ENCODE data around the gene CLK2.
A peak's percentile ranks its signal among the peaks of the same experiment; 100 is the strongest.
"Not testable (repeated sequence)": the region's sequence is repeated elsewhere in the genome, so short reads cannot be mapped to it uniquely, and the experiment has no call there.

CLK2 gene

GRCh38 chr1:155296661-155297060 is 23.4 kb upstream of the CLK2 start:
- no peak for DNase-seq (ENCODE audit: low spot score)

- DNase-seq (ENCODE audit: low spot score) = no peak
Observed at GRCh38 chr1:155295942-155296267, 22.6 kb upstream of the CLK2 start.

- DNase-seq (ENCODE audit: low spot score) = no peak
Observed at GRCh38 chr1:155295183-155295941, 22.1 kb upstream of the CLK2 start.

GRCh38 chr1:155294520-155295182 is 21.3 kb upstream of the CLK2 start:
- no peak for DNase-seq (ENCODE audit: low spot score)

- no peak for DNase-seq (ENCODE audit: low spot score)
Observed at GRCh38 chr1:155293086-155293749, 19.9 kb upstream of the CLK2 start.

- DNase-seq (ENCODE audit: low spot score) = not testable (repeated sequence)
Observed at GRCh38 chr1:155291006-155291405, 17.7 kb upstream of the CLK2 start.

GRCh38 chr1:155287987-155288543 is 14.8 kb upstream of the CLK2 start:
- DNase-seq (ENCODE audit: low spot score) = no peak

GRCh38 chr1:155286544-155286943 is 13.2 kb upstream of the CLK2 start:
- no peak for DNase-seq (ENCODE audit: low spot score)

GRCh38 chr1:155285631-155286044 is 12.3 kb upstream of the CLK2 start:
- no peak for DNase-seq (ENCODE audit: low spot score)

- DNase-seq (ENCODE audit: low spot score) = no peak
Observed at GRCh38 chr1:155285063-155285462, 11.8 kb upstream of the CLK2 start.

- DNase-seq (ENCODE audit: low spot score) = no peak
Observed at GRCh38 chr1:155284476-155284875, 11.2 kb upstream of the CLK2 start.

- DNase-seq (ENCODE audit: low spot score) = no peak
Observed at GRCh38 chr1:155282488-155283091, 9.3 kb upstream of the CLK2 start.

GRCh38 chr1:155279268-155279667 is 6.0 kb upstream of the CLK2 start:
- DNase-seq (ENCODE audit: low spot score) = no peak

- DNase-seq (ENCODE audit: low spot score) = peak; percentile 56
Observed at GRCh38 chr1:155278689-155279160, 5.4 kb upstream of the CLK2 start.

- DNase-seq (ENCODE audit: low spot score) = peak; percentile 71
Observed at GRCh38 chr1:155277902-155278688, 4.8 kb upstream of the CLK2 start.

- DNase-seq (ENCODE audit: low spot score) = peak; percentile 95
Observed at GRCh38 chr1:155277070-155277901, 4.0 kb upstream of the CLK2 start, which contains the start of gene HCN3. Gene HCN3 (plus strand): TSS chr1:155277463. CDS start chr1:155277591, 128 bp downstream.

- peak; percentile 66 for DNase-seq (ENCODE audit: low spot score)
Observed at GRCh38 chr1:155272466-155273342, 600 bp downstream of the CLK2 start.

GRCh38 chr1:155269381-155269780 is 3.9 kb downstream of the CLK2 start:
- no peak for DNase-seq (ENCODE audit: low spot score)

GRCh38 chr1:155268630-155269029 is 4.7 kb downstream of the CLK2 start:
- no peak for DNase-seq (ENCODE audit: low spot score)

Measured in RKO (cell line).